Activated CD4-positive, alpha-beta T cell treated with anti-CD3 and anti-CD28 coated beads, Interleukin-2, amount 10 ng/mL, durations not matched to agents 7 days and 5 days (primary cell): ENCODE results near the gene NOP56. TPM values are rescaled to one million over a fixed set of nuclear protein-coding genes. Genes with fewer than 3 reads are reported as not detected.
A peak's percentile ranks its signal among the peaks of the same experiment; 100 is the strongest.

Experiments used
- CTCF ChIA-PET: fragments of 350-600 bp; sonication (Branson Sonifier 250); formaldehyde crosslinking; loops from one replicate; lab custom pipeline; 2021; ENCODE audit warnings: antibody characterized with exemption; lab: Charles Lee
- POLR2A ChIA-PET: fragments of 350-600 bp; sonication (Branson Sonifier 250); formaldehyde crosslinking; loops from one replicate; lab custom pipeline; 2021; ENCODE audit warnings: antibody characterized with exemption; lab: Charles Lee
- DNase-seq: peaks from one replicate; pipeline ENCODE4 v3.0.0-alpha.2; 2020
- H3K27ac Mint-ChIP-seq: one replicate; pipeline ENCODE4 v1.8.0; 2021; ENCODE audit warnings: mild to moderate bottlenecking, moderate library complexity, mixed read lengths
- H3K27me3 Mint-ChIP-seq: one replicate; pipeline ENCODE4 v1.8.0; 2021; ENCODE audit warnings: mixed read lengths
- H3K36me3 Mint-ChIP-seq: one replicate; pipeline ENCODE4 v1.8.0; 2021; ENCODE audit warnings: low read depth, mixed read lengths
- H3K4me1 Mint-ChIP-seq: one replicate; pipeline ENCODE4 v1.8.0; 2021; ENCODE audit warnings: mixed read lengths
- H3K4me3 Mint-ChIP-seq: one replicate; pipeline ENCODE4 v1.8.0; 2021; ENCODE audit warnings: mild to moderate bottlenecking, moderate library complexity, mixed read lengths
- H3K9me3 Mint-ChIP-seq: one replicate; pipeline ENCODE4 v1.8.0; 2021; ENCODE audit warnings: mixed read lengths
- microRNA-seq: library from miRNA; unstranded; fragments of <30 nt; microRNA quantifications from one replicate; pipeline ENCODE4 v1.2.0, GENCODE V29; 2021; ENCODE audit warnings: borderline microRNAs expressed, borderline replicate concordance
- total RNA-seq, 2 experiments: library from RNA; stranded (reverse); gene quantifications; one replicate each; pipeline ENCODE4 v1.2.3, GENCODE V29; 2021

The NOP56 gene
- total RNA-seq, 2 experiments from 2014 or later = 382 to 387 TPM

- CTCF ChIA-PET = interaction anchor here (1.0 to 1.7 kb wide), 2 partner anchors 10 to 11 kb away, joined by 3 to 6 read pairs; no protein-coding TSS in a partner anchor
- no peaks in the 10 kb centered on the region for H3K9me3 Mint-ChIP-seq
- POLR2A ChIA-PET = no interaction called here
- H3K27me3 Mint-ChIP-seq = peaks cover 39% of the 10 kb centered on the region
- no peak overlapping the region for H3K27ac Mint-ChIP-seq
- no peak for DNase-seq
- no peak overlapping the region for H3K4me3 Mint-ChIP-seq
- H3K36me3 Mint-ChIP-seq = no peaks in the 10 kb centered on the region
- no peaks in the 10 kb centered on the region for H3K4me1 Mint-ChIP-seq
These were observed 46.5 kb downstream of the NOP56 start for GRCh38 chr20:2698912-2699311.

- no peak overlapping the region for H3K4me3 Mint-ChIP-seq
- CTCF ChIA-PET = interaction anchor here (2.0 kb wide), 1 partner anchor 12 kb away, joined by 9 read pairs; no protein-coding TSS in a partner anchor
- no peaks in the 10 kb centered on the region for H3K9me3 Mint-ChIP-seq
- H3K4me1 Mint-ChIP-seq = no peaks in the 10 kb centered on the region
- peaks cover 29% of the 10 kb centered on the region for H3K27me3 Mint-ChIP-seq
- no peak for DNase-seq
- POLR2A ChIA-PET = no interaction called here
- H3K36me3 Mint-ChIP-seq = no peaks in the 10 kb centered on the region
- no peak overlapping the region for H3K27ac Mint-ChIP-seq
These were observed 47.5 kb downstream of the NOP56 start for GRCh38 chr20:2699775-2700413.

GRCh38 chr20:2700913-2701620, 48.6 kb downstream of the NOP56 start:
- Mint-ChIP-seq H3K27ac (no peak overlapping the region), H3K9me3 (no peaks in the 10 kb centered on the region), H3K36me3 (no peaks in the 10 kb centered on the region), H3K27me3 (peaks cover 17% of the 10 kb centered on the region), H3K4me3 (no peak overlapping the region), H3K4me1 (no peaks in the 10 kb centered on the region)
- POLR2A ChIA-PET = no interaction called here
- DNase-seq = no peak
- CTCF ChIA-PET = interaction anchor here (1.0 to 2.0 kb wide), 5 partner anchors 12 to 33 kb away, joined by 3 to 9 read pairs (median 4); no protein-coding TSS in a partner anchor

GRCh38 chr20:2701671-2702081, 49.2 kb downstream of the NOP56 start:
- peaks cover 2% of the 10 kb centered on the region for H3K4me1 Mint-ChIP-seq
- POLR2A ChIA-PET = interaction anchor here (0.6 kb wide), 1 partner anchor 151 kb away, joined by 6 read pairs; no protein-coding TSS in a partner anchor
- CTCF ChIA-PET = interaction anchor here (1.1 to 1.5 kb wide), 3 partner anchors 12 to 32 kb away, joined by 4 read pairs; no protein-coding TSS in a partner anchor
- no peaks in the 10 kb centered on the region for H3K9me3 Mint-ChIP-seq
- no peak overlapping the region for H3K4me3 Mint-ChIP-seq
- H3K36me3 Mint-ChIP-seq = no peaks in the 10 kb centered on the region
- H3K27me3 Mint-ChIP-seq = peaks cover 14% of the 10 kb centered on the region
- H3K27ac Mint-ChIP-seq = no peak overlapping the region
- no peak for DNase-seq

GRCh38 chr20:2703716-2704475, 51.5 kb downstream of the NOP56 start:
- ChIA-PET POLR2A (no interaction called here), CTCF (interaction anchor here (0.8 to 1.6 kb wide), 3 partner anchors 15 to 28 kb away, joined by 3 to 4 read pairs (median 3); no protein-coding TSS in a partner anchor)
- Mint-ChIP-seq H3K27ac (no peak overlapping the region), H3K36me3 (no peaks in the 10 kb centered on the region), H3K9me3 (no peaks in the 10 kb centered on the region), H3K4me3 (no peak overlapping the region), H3K4me1 (peaks cover 9% of the 10 kb centered on the region), H3K27me3 (peaks cover 9% of the 10 kb centered on the region)
- no peak for DNase-seq

GRCh38 chr20:2705931-2706645, 53.7 kb downstream of the NOP56 start:
- no peaks in the 10 kb centered on the region for H3K27me3 Mint-ChIP-seq
- DNase-seq = no peak
- POLR2A ChIA-PET = no interaction called here
- no peaks in the 10 kb centered on the region for H3K36me3 Mint-ChIP-seq
- no peak overlapping the region for H3K4me3 Mint-ChIP-seq
- CTCF ChIA-PET = no interaction called here
- no peak overlapping the region for H3K27ac Mint-ChIP-seq
- no peaks in the 10 kb centered on the region for H3K9me3 Mint-ChIP-seq
- peaks cover 9% of the 10 kb centered on the region for H3K4me1 Mint-ChIP-seq

GRCh38 chr20:2706688-2707352, 54.4 kb downstream of the NOP56 start:
- ChIA-PET POLR2A (no interaction called here), CTCF (interaction anchor here (0.7 to 1.7 kb wide), 3 partner anchors 10 to 45 kb away, joined by 3 to 4 read pairs (median 3); no protein-coding TSS in a partner anchor)
- no peaks in the 10 kb centered on the region for H3K27me3 Mint-ChIP-seq
- no peak overlapping the region for H3K4me3 Mint-ChIP-seq
- no peak overlapping the region for H3K27ac Mint-ChIP-seq
- peaks cover 9% of the 10 kb centered on the region for H3K4me1 Mint-ChIP-seq
- H3K36me3 Mint-ChIP-seq = no peaks in the 10 kb centered on the region
- no peaks in the 10 kb centered on the region for H3K9me3 Mint-ChIP-seq
- DNase-seq = no peak

GRCh38 chr20:2707353-2708072, 55.1 kb downstream of the NOP56 start:
- CTCF ChIA-PET = interaction anchor here (0.7 to 1.7 kb wide), 3 partner anchors 9 to 45 kb away, joined by 3 to 4 read pairs (median 3); no protein-coding TSS in a partner anchor
- no peaks in the 10 kb centered on the region for H3K9me3 Mint-ChIP-seq
- H3K27me3 Mint-ChIP-seq = no peaks in the 10 kb centered on the region
- peaks cover 9% of the 10 kb centered on the region for H3K4me1 Mint-ChIP-seq
- H3K27ac Mint-ChIP-seq = no peak overlapping the region
- POLR2A ChIA-PET = no interaction called here
- H3K4me3 Mint-ChIP-seq = no peak overlapping the region
- DNase-seq = no peak
- no peaks in the 10 kb centered on the region for H3K36me3 Mint-ChIP-seq

Small RNA genes lying within 50 kb of the gene (microRNA-seq; reads per million reads assigned to microRNA genes)
- gene MIR1292 = 13.3 reads per million, percentile 44 among the genes with 10 or more reads in this experiment

Other genes starting within 250 kb of the NOP56 start
- 100 to 1,000 TPM; 247 to 291 TPM for gene SNRPB, start 181.8 kb upstream of the NOP56 start, total RNA-seq
- gene ZNF343, start 143.7 kb upstream of the NOP56 start, total RNA-seq = 1 to 10 TPM; 8.9 to 9.3 TPM
- not detected for gene TMC2, start 116.1 kb upstream of the NOP56 start, total RNA-seq
- gene IDH3B, start 11.6 kb downstream of the NOP56 start, total RNA-seq = 100 to 1,000 TPM; 100 to 103 TPM
- gene EBF4, start 40.1 kb downstream of the NOP56 start, total RNA-seq = under 1 TPM; 0.27 to 0.64 TPM
- under 1 TPM in 1 of 2 experiments, not detected in 1; 0.12 TPM for gene CPXM1, start 148.0 kb downstream of the NOP56 start, total RNA-seq
- not detected for gene C20orf141, start 162.4 kb downstream of the NOP56 start, total RNA-seq
- not detected for gene TMEM239, start 163.7 kb downstream of the NOP56 start, total RNA-seq
- gene PCED1A, start 188.0 kb downstream of the NOP56 start, total RNA-seq = 10 to 100 TPM; 22.6 to 23.9 TPM
- 10 to 100 TPM; 49.7 to 54.9 TPM for gene VPS16, start 188.1 kb downstream of the NOP56 start, total RNA-seq
- 10 to 100 TPM; 66.4 to 83.9 TPM for gene PTPRA, start 220.8 kb downstream of the NOP56 start, total RNA-seq